GM19240 (cell line): ENCODE data around the gene SLC25A40.
"Not testable (repeated sequence)": the region's sequence is repeated elsewhere in the genome, so short reads cannot be mapped to it uniquely, and the experiment has no call there.

Experiments
- DNase-seq: peaks from one replicate; pipeline ENCODE4 v3.0.0; 2011; ENCODE audit warnings: low spot score; ENCODE audit not compliant: insufficient read length

Gene SLC25A40, protein sequence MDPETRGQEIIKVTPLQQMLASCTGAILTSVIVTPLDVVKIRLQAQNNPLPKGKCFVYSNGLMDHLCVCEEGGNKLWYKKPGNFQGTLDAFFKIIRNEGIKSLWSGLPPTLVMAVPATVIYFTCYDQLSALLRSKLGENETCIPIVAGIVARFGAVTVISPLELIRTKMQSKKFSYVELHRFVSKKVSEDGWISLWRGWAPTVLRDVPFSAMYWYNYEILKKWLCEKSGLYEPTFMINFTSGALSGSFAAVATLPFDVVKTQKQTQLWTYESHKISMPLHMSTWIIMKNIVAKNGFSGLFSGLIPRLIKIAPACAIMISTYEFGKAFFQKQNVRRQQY

DNA sequence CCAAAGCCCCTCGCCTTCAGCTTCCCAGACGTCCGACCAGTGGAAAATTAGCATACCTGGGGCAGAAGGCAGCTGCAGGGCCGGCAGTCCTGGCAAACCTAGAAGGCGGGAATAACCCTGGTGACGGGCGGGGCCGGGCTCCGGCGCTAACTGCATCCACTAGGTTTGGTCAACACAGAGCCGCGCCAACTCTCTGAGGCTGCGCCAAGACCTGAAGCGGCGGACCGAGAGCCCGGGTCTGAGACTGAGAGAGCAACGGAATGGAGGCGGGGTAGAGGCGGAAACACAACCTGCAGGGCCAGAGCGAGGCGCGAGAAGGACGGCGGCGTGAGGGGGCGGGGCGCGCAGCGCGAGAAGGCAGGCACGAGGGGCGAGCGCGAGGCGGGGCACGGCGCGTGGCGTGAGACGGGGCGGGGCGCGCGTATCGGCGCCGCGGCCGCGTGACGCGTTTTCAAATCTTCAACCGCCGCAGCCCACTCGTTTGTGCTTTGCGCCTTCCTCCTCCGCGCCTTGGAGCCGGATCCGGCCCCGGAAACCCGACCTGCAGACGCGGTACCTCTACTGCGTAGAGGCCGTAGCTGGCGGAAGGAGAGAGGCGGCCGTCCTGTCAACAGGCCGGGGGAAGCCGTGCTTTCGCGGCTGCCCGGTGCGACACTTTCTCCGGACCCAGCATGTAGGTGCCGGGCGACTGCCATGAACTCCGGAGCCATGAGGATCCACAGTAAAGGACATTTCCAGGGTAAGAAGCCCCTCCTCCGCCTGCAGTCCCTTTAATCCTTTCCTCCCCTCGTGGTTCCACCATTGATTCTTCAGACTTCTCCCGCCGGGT, at the start of gene SLC25A40, which contains the start of gene DBF4:
Gene SLC25A40 (minus strand): TSS at position 321 of the 829 bp plus-strand sequence. CDS start 17,633 bp downstream, outside the sequence.
Gene DBF4 (plus strand): TSS at position 454 of the 829 bp plus-strand sequence. CDS start 240 bp downstream, at position 694.
- peak; percentile 49 for DNase-seq

DNA sequence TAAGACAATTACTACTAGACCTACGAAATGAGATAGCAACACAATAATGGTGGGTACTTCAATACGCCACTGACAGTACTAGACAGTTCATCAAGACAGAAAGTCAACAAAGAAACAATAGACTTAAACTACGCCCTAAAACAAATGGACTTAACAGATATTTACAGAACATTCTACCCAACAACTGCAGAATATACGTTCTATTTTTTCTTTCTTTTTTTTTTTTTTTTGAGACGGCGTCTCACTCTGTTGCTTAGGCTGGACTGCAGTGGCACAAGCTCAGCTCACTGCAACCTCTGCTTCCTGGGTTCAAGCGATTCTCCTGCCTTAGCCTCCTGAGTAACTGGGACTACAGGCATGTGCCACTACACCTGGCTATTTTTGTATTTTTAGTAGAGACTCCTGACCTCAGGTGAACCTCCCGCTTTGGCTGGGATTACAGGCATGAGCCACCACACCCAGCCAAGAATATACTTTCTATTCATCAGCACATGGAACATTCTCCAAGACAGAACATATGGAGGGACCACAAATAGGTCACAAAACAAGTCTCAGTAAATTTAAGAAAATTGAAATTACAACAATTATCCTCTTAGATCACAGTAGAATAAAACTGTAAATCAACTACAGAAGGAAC, 46.7 kb upstream of the SLC25A40 start:
- DNase-seq = not testable (repeated sequence)

DNA sequence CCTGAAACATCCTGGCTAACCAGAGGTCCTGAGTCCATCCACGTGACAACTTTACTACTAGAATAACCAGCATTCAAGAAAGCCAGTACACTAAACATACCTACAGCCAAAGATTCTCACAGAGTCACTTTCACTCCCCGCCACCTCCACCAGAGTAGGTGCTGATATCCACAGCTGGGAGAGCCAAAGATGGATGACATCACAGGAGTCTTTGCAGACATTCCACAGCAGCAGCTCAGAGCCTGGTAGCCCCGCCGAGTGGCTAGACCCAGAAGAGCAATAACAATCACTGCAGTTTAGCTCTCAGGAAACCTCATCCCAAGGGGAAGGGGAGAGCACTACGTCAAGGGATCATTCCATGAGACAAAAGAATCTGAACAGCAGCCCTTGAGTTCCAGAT, 44.4 kb upstream of the SLC25A40 start:
- DNase-seq = no peak

DNA sequence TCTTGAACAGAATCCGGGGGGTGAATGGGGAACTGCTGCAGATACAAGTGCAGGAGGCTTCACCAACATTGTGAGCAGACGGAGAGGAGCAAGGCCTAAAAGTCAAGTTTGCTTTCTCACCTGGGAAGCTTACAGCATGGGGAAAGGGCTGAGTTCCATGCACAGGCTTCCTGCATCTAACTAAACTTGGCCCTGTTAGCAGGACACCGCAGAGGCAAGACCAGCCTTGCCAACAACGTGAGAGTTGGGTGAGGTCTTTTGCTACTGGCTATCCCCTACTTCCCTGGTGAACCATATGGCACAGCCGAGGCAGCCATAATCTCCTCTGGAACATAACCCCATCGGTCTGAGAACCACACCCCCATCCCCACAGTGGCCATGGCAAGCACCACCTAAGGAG, 43.7 kb upstream of the SLC25A40 start:
- no peak for DNase-seq

DNA sequence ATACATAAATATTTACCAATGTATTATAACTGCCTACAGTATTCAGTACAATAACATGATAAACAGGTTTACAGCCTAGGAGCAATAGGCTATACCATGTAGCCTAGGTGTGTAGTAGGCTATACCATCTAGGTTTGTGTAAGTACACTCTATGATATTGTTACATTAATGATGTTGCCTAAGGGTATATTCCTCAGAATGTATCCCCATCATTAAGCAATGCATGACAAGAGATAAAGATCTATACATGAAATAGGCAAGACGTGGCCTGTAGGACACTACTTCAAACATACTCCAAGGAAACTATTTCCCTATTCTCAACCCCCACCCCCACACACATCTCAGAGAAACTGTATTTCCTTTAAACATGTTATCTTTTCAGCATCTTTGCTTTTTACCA, 42.6 kb upstream of the SLC25A40 start:
- DNase-seq = no peak

DNA sequence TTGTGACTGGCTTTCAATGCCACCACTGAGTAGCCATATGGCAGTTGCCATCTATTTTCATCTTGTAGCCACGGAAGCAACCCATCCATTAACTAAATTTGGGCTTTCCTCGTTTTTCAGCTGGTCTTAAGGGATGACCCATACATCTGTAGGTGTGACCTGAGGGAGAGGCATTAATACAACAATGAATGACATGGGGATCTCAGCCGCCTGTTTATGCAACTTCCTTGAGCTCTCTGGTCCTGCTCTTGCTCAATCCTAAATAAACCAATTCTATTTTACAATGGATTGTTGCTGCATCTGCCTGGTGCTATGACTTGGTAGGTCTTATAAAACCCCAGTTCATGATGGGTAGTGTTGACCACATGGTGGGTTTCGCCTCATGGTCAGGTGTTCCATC, 36.0 kb upstream of the SLC25A40 start:
- no peak for DNase-seq

DNA sequence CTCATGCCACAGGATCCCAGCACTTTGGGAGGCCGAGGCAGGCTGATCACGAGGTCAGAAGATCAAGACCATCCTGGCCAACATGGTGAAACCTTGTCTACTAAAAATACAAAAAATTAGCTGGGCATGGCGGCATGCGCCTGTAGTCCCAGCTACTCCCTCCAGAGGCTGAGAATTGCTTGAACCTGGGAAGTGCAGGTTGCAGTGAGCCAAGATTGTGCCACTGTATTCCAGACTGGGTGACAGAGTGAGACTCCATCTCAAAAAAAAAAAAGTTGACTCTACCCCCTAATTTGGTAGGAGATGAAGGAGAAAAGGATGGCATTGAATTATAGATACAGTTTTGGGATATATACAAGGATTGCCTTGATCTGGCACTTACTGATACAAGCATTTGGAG, 32.7 kb upstream of the SLC25A40 start:
- not testable (repeated sequence) for DNase-seq

DNA sequence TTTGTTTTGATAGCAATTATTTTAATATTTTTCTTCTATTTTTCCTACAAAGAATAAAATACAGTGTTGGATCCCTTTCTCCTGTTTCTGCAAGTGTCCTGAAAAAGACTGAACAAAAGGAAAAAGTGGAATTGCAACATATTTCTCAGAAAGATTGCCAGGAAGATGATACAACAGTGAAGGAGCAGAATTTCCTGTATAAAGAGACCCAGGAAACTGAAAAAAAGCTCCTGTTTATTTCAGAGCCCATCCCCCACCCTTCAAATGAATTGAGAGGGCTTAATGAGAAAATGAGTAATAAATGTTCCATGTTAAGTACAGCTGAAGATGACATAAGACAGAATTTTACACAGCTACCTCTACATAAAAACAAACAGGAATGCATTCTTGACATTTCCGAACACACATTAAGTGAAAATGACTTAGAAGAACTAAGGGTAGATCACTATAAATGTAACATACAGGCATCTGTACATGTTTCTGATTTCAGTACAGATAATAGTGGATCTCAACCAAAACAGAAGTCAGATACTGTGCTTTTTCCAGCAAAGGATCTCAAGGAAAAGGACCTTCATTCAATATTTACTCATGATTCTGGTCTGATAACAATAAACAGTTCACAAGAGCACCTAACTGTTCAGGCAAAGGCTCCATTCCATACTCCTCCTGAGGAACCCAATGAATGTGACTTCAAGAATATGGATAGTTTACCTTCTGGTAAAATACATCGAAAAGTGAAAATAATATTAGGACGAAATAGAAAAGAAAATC, 31.2 kb upstream of the SLC25A40 start:
- not testable (repeated sequence) for DNase-seq

DNA sequence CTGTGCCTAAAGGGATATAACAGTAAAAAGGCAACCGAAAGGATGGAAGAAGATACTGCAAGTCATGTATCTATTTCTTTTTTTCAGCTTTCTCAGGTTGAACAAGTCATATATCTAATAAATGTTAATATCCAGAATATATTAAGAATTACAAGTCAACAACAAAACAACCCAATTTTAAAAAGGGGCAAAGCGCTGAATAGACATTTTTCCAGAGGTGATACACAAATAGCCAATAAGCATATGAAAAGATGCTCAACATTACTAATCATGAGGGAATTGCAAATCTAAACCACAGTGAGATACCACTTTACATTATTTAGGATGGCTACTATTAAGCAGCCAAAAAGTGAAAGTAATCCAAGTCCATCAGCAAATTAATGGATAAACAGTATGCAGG, 23.1 kb upstream of the SLC25A40 start:
- no peak for DNase-seq

DNA sequence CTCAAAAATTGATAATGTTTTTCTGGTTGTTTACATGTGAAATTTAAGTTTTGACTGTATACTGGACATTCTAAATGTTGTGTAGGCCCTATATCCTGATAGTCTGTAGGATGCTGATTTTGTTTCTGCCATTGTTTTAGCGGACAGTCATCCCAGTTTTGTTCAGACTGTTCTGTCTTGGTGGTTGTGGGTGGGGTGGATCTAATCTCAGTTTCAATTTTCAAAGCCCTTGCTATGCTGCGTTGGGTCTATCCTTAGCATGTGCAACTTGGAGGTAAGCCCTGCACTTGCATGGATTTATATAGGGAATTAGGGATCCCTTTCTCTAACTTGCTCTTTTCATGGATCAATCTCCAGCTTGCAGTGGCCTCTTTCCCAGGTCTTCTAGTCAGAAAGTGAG, 19.2 kb upstream of the SLC25A40 start:
- no peak for DNase-seq

DNA sequence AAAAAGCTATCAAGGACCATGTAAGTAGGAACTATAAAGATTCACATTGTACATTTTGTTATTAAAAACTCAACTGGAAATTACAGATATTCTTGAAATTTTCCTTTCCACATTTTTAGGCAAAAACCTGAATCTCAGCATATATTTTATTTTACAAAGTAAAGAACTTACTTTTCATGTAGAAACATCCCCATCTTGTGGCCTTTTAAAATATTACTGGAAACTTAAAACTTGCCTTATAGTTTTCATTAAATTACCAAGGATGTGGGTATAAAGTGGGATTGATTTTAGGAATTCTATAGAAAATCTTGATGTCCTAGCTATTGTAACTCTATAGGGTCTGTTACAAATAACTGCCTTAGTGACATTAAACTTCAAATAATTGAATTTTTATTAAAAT, 10.7 kb upstream of the SLC25A40 start:
- DNase-seq = no peak

DNA sequence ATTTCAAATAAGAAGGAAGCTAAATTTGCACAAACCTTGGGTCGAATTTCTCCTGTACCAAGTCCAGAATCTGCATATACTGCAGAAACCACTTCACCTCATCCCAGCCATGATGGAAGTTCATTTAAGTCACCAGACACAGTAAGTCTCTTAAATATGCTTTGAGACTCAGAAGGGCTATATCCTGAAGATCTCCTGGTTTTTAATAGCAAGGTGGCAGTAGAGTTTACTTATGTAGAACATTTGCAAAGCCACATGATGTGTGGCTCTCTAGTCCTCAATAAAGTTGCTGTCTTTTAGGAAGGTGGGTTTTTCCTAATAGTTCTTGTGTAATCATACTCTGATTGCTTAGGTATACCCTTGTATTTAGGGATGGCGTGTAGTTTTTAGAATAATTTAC, 8.9 kb upstream of the SLC25A40 start:
- no peak for DNase-seq

DNA sequence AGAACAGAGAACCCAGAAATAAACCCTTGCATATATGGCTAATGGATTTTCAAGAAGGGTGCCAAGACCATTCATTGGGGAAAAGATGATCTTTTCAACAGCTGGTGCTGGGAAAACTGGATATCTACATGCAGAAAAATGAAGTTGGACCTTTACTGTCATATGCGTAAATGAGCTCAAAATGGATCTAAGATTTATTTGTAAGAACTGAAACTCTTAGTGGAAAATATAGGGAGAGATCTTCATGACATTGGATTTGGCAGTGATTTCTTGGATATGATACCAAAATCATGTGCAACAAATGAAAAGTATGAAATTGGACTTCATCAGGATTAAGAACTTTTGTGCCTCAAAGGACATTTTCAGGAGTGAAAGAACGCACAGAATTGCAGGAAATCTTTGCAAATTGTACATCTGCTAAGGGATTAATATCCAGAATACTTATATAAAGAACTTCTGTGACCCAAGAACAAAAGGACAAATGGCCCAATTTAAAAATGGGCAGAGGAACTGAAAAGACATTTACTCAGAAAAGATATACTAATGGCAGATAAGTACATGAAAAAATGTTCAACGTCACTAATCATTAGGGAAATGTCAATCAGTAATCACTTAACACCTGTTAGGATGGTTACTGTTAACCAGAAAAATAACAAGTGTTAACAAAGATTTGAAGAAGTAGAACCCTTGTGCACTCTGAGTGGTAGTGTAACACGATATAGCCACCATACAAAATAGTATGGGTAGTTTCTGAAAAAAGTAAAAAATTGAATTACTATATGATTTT, 6.2 kb upstream of the SLC25A40 start:
- no peak for DNase-seq

DNA sequence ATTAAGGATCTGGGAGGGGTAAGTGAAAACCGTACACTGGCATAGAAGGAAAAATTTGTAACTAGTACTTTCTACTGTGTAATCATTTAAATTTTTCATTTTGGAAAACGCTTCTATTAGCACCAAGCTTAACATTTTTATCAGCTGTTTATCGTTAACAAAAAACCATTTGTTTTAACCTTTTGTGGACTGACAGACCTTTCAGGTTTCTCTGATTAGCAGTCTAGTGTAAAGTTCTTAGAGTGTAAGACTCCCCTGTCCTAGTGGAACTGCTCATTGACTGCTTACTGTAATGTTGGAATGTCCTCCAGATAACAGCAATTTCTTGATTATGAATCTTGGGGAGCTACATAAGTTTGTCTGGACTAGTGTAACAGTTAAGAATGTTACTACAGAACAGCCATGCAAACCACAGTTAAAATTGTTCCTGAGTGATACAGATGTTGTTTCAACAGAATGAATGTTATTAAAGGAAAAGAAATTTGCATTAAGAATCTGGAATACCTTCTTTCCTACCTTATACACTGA, 2.1 kb upstream of the SLC25A40 start:
- no peak for DNase-seq

DNA sequence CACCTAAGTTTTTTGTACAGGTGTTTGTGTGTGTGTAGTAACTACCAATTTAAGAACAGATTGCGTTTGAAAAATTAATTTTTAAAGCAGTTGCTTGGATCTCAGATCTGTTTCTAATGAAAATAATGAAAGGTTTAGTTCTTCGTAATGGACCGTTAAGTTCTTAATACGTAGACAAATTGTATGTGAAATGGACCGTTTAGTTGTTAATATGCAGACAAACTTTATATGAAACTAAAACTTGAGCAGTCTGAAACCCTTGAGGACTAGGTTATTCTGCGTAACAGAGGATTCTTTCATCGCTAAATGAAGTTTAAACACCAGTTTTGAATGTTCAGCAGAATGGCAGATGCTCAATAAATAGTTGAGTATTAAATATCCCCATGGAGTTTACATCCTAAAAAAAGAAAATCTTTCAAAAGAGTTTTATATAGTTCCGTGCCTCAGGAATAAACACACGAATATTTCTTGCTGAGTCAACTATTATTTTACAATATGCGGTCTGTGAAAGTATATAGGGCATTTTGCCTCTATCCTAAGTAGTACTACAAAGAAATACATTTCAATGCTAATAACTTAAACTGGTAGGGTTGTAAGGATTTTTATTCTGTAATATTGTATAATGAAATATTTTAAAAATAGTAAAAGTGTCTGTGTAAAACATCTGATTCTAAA, 1.3 kb upstream of the SLC25A40 start:
- no peak for DNase-seq

DNA sequence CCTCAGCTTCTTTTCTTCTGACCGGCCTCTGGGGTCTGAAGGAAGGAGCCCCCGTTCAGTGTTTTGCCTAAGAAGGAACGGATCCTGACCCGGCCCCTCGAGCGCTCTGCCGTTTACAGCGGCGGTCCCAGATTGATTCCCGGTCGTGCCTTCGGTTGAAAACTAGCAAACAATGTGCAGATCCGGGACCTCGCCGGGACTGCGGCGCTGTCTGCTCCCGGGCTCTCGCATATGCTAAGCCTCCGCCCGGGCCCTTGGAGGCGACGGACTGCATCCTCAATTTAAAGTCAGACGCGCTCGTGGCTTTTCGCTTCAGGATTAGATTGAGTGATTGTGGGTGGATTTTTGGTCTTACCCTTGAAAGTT, 692 bp upstream of the SLC25A40 start:
- no peak for DNase-seq

DNA sequence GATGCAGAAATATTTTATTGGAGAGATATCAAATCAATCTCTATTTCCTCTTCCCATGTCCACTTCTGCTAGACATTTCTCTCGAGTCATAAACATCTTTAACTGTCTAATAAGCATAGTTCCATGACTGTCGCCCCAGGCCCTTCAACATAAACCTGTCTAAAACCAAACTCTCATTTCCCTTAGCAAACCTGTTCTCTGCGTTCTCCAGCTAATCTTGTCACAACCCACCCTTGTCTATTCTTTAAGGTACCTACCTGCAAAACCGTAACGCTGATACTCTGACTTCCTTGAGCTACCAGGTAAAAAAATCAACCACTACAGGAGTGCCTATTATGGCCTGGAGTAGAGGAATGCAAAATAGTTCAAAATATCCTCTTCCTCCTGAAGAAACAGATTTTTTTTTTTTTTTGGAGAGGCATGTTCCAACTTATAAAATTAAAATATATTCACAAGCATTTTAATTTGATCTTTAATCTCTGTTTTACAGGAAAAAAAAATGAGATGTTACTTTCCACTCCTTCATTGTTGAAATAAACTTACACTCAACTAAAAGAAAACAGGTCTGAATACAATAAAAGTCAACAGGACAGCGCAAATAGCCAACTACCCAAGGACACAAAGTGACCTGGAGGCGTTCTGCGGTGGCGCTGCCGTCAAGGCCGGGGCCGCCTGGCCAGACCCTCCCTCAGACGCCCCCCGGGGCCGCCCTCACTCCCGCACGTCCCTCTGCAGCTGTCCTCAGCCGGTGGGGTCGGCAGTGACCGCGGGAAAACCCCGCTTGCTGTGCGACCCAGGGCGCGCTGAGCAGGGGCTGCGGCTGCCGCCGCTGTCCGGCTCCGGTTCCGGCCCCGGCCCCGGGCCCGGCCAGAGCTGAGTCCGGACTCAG, 765 bp downstream of the SLC25A40 start:
- DNase-seq = no peak

DNA sequence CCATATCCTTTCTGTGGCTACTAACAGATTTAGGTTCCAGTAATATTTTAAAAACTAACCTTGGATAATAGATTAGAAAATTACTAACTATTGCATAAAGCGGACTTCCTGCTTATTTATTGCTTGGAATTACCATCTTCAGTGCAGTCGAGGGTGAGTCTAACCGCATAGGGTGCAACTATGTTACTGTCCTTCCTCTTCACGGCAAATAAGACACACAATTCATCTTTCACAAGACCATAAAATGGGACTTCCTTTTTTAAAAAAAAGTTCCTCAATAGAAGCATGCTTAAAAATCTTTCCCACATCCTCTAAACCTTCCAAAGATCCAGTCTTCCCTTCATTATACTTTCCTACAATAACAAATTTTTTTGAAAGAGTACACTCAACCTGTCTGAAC, 2.1 kb downstream of the SLC25A40 start:
- no peak for DNase-seq

DNA sequence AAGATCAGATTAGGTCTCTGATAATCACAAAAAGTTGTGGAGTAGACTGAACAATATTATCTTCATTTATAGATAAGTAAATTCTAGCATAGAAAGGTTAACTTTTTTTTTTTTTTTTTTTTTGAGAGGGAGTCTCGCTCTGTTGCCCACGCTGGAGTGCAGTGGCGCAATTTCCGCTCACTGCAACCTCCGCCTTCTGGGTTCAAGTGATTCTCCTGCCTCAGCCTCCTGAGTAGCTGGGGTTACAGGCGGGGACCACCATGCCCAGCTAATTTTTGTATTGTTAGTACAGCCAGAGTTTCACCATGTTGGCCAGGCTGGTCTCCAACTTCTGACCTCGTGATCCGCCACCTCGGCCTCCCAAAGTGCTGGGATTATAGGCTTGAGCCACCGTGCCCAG, 2.8 kb downstream of the SLC25A40 start:
- DNase-seq = not testable (repeated sequence)
